ENCODE measurements around the gene GSX1.

DNA sequence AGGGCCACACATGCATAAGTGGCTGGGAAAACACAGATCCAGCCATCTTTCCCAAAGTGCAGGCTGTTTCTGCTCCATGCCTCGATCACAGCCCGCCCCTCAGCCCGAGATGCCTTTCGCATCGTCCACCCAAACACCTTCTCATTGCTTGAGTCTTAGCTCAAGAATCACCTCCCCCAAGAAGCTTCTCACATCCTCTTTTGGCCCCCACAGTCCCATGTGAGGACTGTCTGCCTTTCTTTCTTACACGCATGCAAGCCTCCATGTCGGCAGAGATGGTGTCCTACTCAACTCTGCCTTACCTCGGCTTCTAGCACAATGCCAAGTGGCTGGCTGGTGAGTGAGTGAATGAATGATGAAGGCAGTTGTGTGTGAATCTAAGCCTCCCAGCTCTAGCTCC is 18.1 kb upstream of the GSX1 start:
- no peak for TF ChIP-seq CHD1 (IDR thresholded peaks at IDR 0.05; ENCODE audit: low read depth, low read length)
- TF ChIP-seq, protein P1, sequence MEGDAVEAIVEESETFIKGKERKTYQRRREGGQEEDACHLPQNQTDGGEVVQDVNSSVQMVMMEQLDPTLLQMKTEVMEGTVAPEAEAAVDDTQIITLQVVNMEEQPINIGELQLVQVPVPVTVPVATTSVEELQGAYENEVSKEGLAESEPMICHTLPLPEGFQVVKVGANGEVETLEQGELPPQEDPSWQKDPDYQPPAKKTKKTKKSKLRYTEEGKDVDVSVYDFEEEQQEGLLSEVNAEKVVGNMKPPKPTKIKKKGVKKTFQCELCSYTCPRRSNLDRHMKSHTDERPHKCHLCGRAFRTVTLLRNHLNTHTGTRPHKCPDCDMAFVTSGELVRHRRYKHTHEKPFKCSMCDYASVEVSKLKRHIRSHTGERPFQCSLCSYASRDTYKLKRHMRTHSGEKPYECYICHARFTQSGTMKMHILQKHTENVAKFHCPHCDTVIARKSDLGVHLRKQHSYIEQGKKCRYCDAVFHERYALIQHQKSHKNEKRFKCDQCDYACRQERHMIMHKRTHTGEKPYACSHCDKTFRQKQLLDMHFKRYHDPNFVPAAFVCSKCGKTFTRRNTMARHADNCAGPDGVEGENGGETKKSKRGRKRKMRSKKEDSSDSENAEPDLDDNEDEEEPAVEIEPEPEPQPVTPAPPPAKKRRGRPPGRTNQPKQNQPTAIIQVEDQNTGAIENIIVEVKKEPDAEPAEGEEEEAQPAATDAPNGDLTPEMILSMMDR (conservative IDR thresholded peaks at IDR 0.05; ENCODE audit: low read depth, low read length): no peak
- TF ChIP-seq NFE2L2 (IDR thresholded peaks at IDR 0.05; ENCODE audit: low read depth, low read length): no peak
- TF ChIP-seq USF2 (IDR thresholded peaks at IDR 0.05; ENCODE audit: low read depth, low read length): no peak
- no peak for TF ChIP-seq POLR2A (IDR thresholded peaks at IDR 0.05; ENCODE audit: low read depth, low read length)
- no peak for TF ChIP-seq SMC3 (IDR thresholded peaks at IDR 0.05; ENCODE audit: low read depth, low read length)

All from IMR-90 (cell line).